ENCODE data around the gene EVC. TPM values are rescaled to one million over a fixed set of nuclear protein-coding genes. Genes with fewer than 3 reads are reported as not detected.

The EVC gene
- total and polyA plus RNA-seq, 9 donors, result 16.4 to 63.5 (median 47.6) TPM

- no peaks in the 10 kb centered on the region for H3K9me3 ChIP-seq
- no peaks in the 10 kb centered on the region for H3K4me1 ChIP-seq (ENCODE audit: insufficient read depth)
- H3K27ac ChIP-seq, result no peak overlapping the region
- TF ChIP-seq POLR2A (IDR thresholded peaks at IDR 0.05) (no peak), CTCF (IDR thresholded peaks at IDR 0.05) (no peak), EP300 (IDR thresholded peaks at IDR 0.05) (no peak)
- H3K4me3 ChIP-seq, result no peak overlapping the region
- 93 to 96% (median 94%) methylated on average over 2 of the region's 2 CpGs for WGBS, 3 donors
- no peaks in the 10 kb centered on the region for H3K36me3 ChIP-seq
- DNase-seq, result no peak
- intact Hi-C loops (cut with DNase I), result no loop called here
- H3K27me3 ChIP-seq, result no peaks in the 10 kb centered on the region
Measured at GRCh38 chr4:5857199-5857598, 146.2 kb downstream of the EVC start.

- Histone ChIP-seq H3K4me3 (no peak overlapping the region), H3K36me3 (no peaks in the 10 kb centered on the region), H3K4me1 (ENCODE audit: insufficient read depth) (no peaks in the 10 kb centered on the region), H3K27me3 (no peaks in the 10 kb centered on the region), H3K27ac (no peak overlapping the region), H3K9me3 (no peaks in the 10 kb centered on the region)
- no peak for DNase-seq
- WGBS, 3 donors, result 89 to 93% (median 90%) methylated on average over 16 of the region's 16 CpGs
- intact Hi-C loops (cut with DNase I), result no loop called here
- TF ChIP-seq POLR2A (IDR thresholded peaks at IDR 0.05), result no peak
- TF ChIP-seq EP300 (IDR thresholded peaks at IDR 0.05), result no peak
- TF ChIP-seq CTCF (IDR thresholded peaks at IDR 0.05), result no peak
Measured at GRCh38 chr4:5858020-5858769, 147.2 kb downstream of the EVC start.

DNA sequence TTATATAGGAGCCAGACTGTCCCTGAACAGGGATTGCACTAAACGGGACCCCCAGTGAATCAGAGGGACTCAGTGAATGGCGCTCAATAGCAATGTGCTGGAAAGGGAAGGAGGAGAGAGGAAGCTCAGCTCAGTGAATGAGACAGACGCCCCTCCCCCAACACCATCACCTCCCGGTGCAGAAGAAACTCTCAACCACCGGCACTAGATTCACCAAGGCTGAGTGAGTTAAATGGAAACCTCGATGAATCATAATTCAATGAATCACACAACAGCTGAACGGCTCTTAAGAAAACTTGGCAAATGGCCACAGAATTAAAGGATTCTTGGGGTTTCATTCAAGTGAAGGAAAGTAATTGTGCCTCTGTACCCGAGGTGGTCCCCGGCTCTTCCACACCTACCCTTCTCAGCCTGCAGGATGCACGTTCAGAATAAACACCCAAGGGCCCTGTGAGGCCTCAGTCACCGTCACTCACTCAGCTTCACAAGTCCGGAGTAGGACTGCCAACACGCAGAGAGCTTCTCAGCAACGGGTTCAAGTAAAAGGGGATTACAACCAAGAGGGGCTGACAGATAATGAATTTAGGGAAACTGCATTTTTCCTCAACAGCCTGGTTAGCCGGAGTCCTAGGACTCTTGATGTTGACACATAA, 152.6 kb downstream of the EVC start:
- intact Hi-C loops (cut with DNase I), result no loop called here
- 52 to 55% (median 53%) methylated on average over 15 of the region's 15 CpGs for WGBS, 3 donors
- Histone ChIP-seq H3K36me3 (no peaks in the 10 kb centered on the region), H3K4me1 (ENCODE audit: insufficient read depth) (no peaks in the 10 kb centered on the region), H3K27ac (no peak overlapping the region), H3K9me3 (no peaks in the 10 kb centered on the region), H3K4me3 (no peak overlapping the region), H3K27me3 (no peaks in the 10 kb centered on the region)
- no peak for DNase-seq
- no peak for TF ChIP-seq POLR2A (IDR thresholded peaks at IDR 0.05)
- TF ChIP-seq EP300 (IDR thresholded peaks at IDR 0.05), result no peak
- TF ChIP-seq CTCF (IDR thresholded peaks at IDR 0.05), result no peak

Other genes starting within 250 kb of the EVC start
- gene EVC2, start 2.6 kb upstream of the EVC start, total RNA-seq, result 10 to 100 TPM; 10.9 to 19.4 (median 14.2) TPM
- gene EVC2, start 2.6 kb upstream of the EVC start, polyA plus RNA-seq, result 10 to 100 TPM in 1 of 2 donors, 1 to 10 TPM in 1; 8.1 to 11.4 TPM
- 1 to 10 TPM; 1.2 to 5.5 (median 4.2) TPM for gene CRMP1, start 181.9 kb downstream of the EVC start, total RNA-seq
- gene CRMP1, start 181.9 kb downstream of the EVC start, polyA plus RNA-seq, result 1 to 10 TPM; 3.6 to 4.9 TPM